Keratinocyte (primary cell): Measurements from ENCODE around the gene ATRNL1. TPM values are rescaled to one million over a fixed set of nuclear protein-coding genes. Genes with fewer than 3 reads are reported as not detected.

ENCODE experiments used
- DNase-seq: peaks from one replicate; pipeline ENCODE4 v3.0.0-alpha.2; 2011; ENCODE audit warnings: low read depth, missing footprints, low spot score
- FAIRE-seq: peaks from 2 replicates; lab custom pipeline; 2011; peaks lifted over from hg19 to GRCh38; lab: Jason Lieb, UNC
- H2AFZ ChIP-seq: 2 replicates; pipeline ENCODE4 v1.6.0; 2012; ENCODE audit warnings: low read length, control low read depth, inconsistent platforms; ENCODE audit not compliant: control insufficient read depth
- H3K27ac ChIP-seq: 2 replicates; pipeline ENCODE4 v1.5.1; 2011; ENCODE audit warnings: low read length; ENCODE audit not compliant: control insufficient read depth, insufficient read depth
- H3K27me3 ChIP-seq: 3 replicates; pipeline ENCODE4 v1.6.0; 2011; ENCODE audit warnings: low read length; ENCODE audit not compliant: control insufficient read depth, insufficient read depth; ENCODE audit errors: extremely low read depth
- H3K36me3 ChIP-seq, 2 experiments: 2 replicates in 1 of 2; 3 replicates in 1 of 2; pipeline ENCODE4 v1.5.1; 2011; ENCODE audit warnings: low read length in 2 of 2, mild to moderate bottlenecking in 1 of 2; ENCODE audit not compliant: control insufficient read depth in 2 of 2, insufficient read depth in 2 of 2; ENCODE audit errors: extremely low read depth in 1 of 2
- H3K4me1 ChIP-seq: 3 replicates; pipeline ENCODE4 v1.5.1; 2011; ENCODE audit warnings: low read length; ENCODE audit not compliant: control insufficient read depth, insufficient read depth; ENCODE audit errors: extremely low read depth
- H3K4me2 ChIP-seq: 3 replicates; pipeline ENCODE4 v1.6.0; 2011; ENCODE audit warnings: low read depth, low read length; ENCODE audit not compliant: control insufficient read depth, insufficient read depth; ENCODE audit errors: extremely low read depth
- H3K4me3 ChIP-seq, 3 experiments: fragments of 200-600 bp in 1 of 3; sonication (generic) in 1 of 3; 2 replicates in 2 of 3; 3 replicates in 1 of 3; pipeline ENCODE4 v1.5.1; 2011 to 2016; ENCODE audit warnings: low read length in 3 of 3, mild to moderate bottlenecking in 3 of 3, control low read depth in 2 of 3, inconsistent platforms in 1 of 3, low read depth in 1 of 3, mixed read lengths in 1 of 3, mixed run types in 1 of 3, moderate library complexity in 1 of 3; ENCODE audit not compliant: control insufficient read depth in 2 of 3, insufficient read depth in 2 of 3; ENCODE audit errors: extremely low read depth in 1 of 3
- H3K79me2 ChIP-seq: 2 replicates; pipeline ENCODE4 v1.6.0; 2012; ENCODE audit warnings: low read length; ENCODE audit not compliant: control insufficient read depth, insufficient read depth
- H3K9ac ChIP-seq: 3 replicates; pipeline ENCODE4 v1.6.0; 2011; ENCODE audit warnings: low read length; ENCODE audit not compliant: control insufficient read depth, insufficient read depth; ENCODE audit errors: extremely low read depth
- H3K9me1 ChIP-seq: 3 replicates; pipeline ENCODE4 v1.6.0; 2011; ENCODE audit warnings: low read length; ENCODE audit not compliant: control insufficient read depth, insufficient read depth; ENCODE audit errors: extremely low read depth
- H3K9me3 ChIP-seq: 2 replicates; pipeline ENCODE4 v1.5.1; 2012; ENCODE audit warnings: low read depth, low read length; ENCODE audit not compliant: control insufficient read depth
- H4K20me1 ChIP-seq: 3 replicates; pipeline ENCODE4 v1.6.0; 2011; ENCODE audit warnings: low read length; ENCODE audit not compliant: control insufficient read depth, insufficient read depth; ENCODE audit errors: extremely low read depth
- EZH2 ChIP-seq: IDR thresholded peaks from one replicate; pipeline ENCODE4 v1.6.1; 2012; ENCODE audit warnings: inconsistent platforms, mild to moderate bottlenecking, low read length, moderate library complexity
- dilution Hi-C: fragments of 300-500 bp; cut with MboI; formaldehyde crosslinking; loops from one replicate; pipeline ENCODE4 v1.7.0; 2020; ENCODE audit warnings: low sequenced_read_pairs; ENCODE audit not compliant: extremely low pct_ligation_motif_present
- polyA plus RNA-seq, 5 experiments: library from polyadenylated mRNA; depleted of rRNA in 3 of 5; stranded (reverse) in 3 of 5; stranded (forward) in 1 of 5; unstranded in 1 of 5; fragments of >200 nt; gene quantifications; 1 replicate in 1 of 5; 2 replicates in 3 of 5; 3 replicates in 1 of 5; pipeline versions ENCODE4 v1.2.1 to v1.2.3, GENCODE V29; 2011 to 2012; ENCODE audit warnings: missing spikeins in 2 of 5, low read depth in 1 of 5, low replicate concordance in 1 of 5
- TF ChIP-seq, protein P1 (sequence below), 3 experiments: IDR thresholded peaks in 1 of 3; conservative IDR thresholded peaks in 1 of 3; optimal IDR thresholded peaks in 1 of 3; 2 replicates in 2 of 3; 3 replicates in 1 of 3; pipeline versions ENCODE3 to v1.5.1; 2011; ENCODE audit warnings: low read length in 3 of 3, mild to moderate bottlenecking in 3 of 3, moderate library complexity in 2 of 3, control low read depth in 1 of 3, inconsistent platforms in 1 of 3; ENCODE audit not compliant: insufficient read depth in 2 of 3; ENCODE audit errors: extremely low read depth in 1 of 3

Gene ATRNL1
- polyA plus RNA-seq, 1 donor (not counting 4 experiments of a cell fraction or from before 2014, with no cell fraction given): 0.07 TPM

DNA sequence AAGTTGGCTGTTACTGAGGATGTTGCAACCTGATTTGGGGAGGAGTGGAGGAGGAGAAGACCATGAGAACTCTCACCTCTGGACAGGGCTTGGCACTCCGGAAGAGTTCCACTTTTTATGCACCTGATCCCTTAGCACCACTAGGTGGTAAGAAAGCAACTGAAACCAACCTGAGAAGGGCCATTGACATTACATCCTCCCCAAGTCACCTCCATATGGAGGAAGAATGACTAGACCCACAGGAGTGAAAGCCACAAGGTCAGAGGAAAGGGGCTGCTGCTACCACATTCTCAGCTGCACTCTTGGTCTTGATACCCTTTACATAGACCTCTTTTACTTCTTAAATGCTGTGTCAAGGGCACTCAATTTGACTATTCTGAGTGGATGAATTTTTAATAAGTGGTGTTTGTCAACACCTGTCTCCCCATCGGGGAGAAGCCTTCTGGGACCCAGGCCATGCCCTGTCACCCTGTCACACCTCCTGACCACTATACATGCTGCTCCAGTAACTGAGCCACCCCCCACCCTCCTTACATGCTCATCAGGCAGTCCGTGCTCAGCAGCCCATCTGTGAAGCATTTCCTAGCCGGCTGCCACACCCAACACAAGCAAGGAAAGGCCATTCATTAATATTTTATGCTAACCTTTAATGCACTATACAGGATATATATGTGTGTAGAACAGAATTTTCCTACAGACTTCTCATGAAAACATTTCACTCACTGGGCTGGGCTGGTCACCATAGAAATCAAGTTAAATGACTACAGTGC is 817.0 kb downstream of the ATRNL1 start:
- H3K4me1 ChIP-seq: no peaks in the 10 kb centered on the region
- no peaks in the 10 kb centered on the region for H3K9me3 ChIP-seq
- H3K27ac ChIP-seq: no peak overlapping the region
- no peaks in the 10 kb centered on the region for H4K20me1 ChIP-seq
- H3K9ac ChIP-seq: no peak overlapping the region
- dilution Hi-C loops: no loop called here
- no peak for TF ChIP-seq EZH2
- TF ChIP-seq, protein P1, sequence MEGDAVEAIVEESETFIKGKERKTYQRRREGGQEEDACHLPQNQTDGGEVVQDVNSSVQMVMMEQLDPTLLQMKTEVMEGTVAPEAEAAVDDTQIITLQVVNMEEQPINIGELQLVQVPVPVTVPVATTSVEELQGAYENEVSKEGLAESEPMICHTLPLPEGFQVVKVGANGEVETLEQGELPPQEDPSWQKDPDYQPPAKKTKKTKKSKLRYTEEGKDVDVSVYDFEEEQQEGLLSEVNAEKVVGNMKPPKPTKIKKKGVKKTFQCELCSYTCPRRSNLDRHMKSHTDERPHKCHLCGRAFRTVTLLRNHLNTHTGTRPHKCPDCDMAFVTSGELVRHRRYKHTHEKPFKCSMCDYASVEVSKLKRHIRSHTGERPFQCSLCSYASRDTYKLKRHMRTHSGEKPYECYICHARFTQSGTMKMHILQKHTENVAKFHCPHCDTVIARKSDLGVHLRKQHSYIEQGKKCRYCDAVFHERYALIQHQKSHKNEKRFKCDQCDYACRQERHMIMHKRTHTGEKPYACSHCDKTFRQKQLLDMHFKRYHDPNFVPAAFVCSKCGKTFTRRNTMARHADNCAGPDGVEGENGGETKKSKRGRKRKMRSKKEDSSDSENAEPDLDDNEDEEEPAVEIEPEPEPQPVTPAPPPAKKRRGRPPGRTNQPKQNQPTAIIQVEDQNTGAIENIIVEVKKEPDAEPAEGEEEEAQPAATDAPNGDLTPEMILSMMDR (optimal IDR thresholded peaks at IDR 0.05 in 1 of 3, IDR thresholded peaks at IDR 0.05 in 1 of 3, conservative IDR thresholded peaks at IDR 0.05 in 1 of 3; ENCODE audit: extremely low read depth in 1 of 3, insufficient read depth in 2 of 3, low read length in 3 of 3): no peak
- no peak for DNase-seq
- H3K4me2 ChIP-seq: no peak overlapping the region
- no peaks in the 10 kb centered on the region for H3K27me3 ChIP-seq
- H3K36me3 ChIP-seq: no peaks in the 10 kb centered on the region
- H2AFZ ChIP-seq: no peak overlapping the region
- no peaks in the 10 kb centered on the region for H3K9me1 ChIP-seq
- no peak for FAIRE-seq
- H3K4me3 ChIP-seq: no peak overlapping the region
- H3K79me2 ChIP-seq: no peaks in the 10 kb centered on the region

GRCh38 chr10:115914475-115914874 is 821.3 kb downstream of the ATRNL1 start:
- no peak for TF ChIP-seq EZH2
- TF ChIP-seq, protein P1 (optimal IDR thresholded peaks at IDR 0.05 in 1 of 3, IDR thresholded peaks at IDR 0.05 in 1 of 3, conservative IDR thresholded peaks at IDR 0.05 in 1 of 3; ENCODE audit: extremely low read depth in 1 of 3, insufficient read depth in 2 of 3, low read length in 3 of 3): no peak
- H3K9me3 ChIP-seq: no peaks in the 10 kb centered on the region
- dilution Hi-C loops: no loop called here
- no peak overlapping the region for H3K4me3 ChIP-seq
- H3K27me3 ChIP-seq: no peaks in the 10 kb centered on the region
- no peaks in the 10 kb centered on the region for H4K20me1 ChIP-seq
- H2AFZ ChIP-seq: no peak overlapping the region
- no peak overlapping the region for H3K9ac ChIP-seq
- FAIRE-seq: no peak
- H3K4me2 ChIP-seq: no peak overlapping the region
- no peaks in the 10 kb centered on the region for H3K79me2 ChIP-seq
- H3K36me3 ChIP-seq: no peaks in the 10 kb centered on the region
- H3K9me1 ChIP-seq: no peaks in the 10 kb centered on the region
- H3K4me1 ChIP-seq: no peaks in the 10 kb centered on the region
- H3K27ac ChIP-seq: no peak overlapping the region
- no peak for DNase-seq
